Stomach smooth muscle (tissue), 2 donors: ENCODE measurements around the gene AS3MT.
"Not testable (repeated sequence)": the region's sequence is repeated elsewhere in the genome, so short reads cannot be mapped to it uniquely, and the experiment has no call there.

Experiments used
- H3K27ac ChIP-seq: one replicate; pipeline ENCODE4 v1.7.0; 2013; ENCODE audit warnings: mild to moderate bottlenecking, low read length, inconsistent platforms
- H3K27me3 ChIP-seq, 2 donors: one replicate each; pipeline ENCODE4 v1.7.0; 2013; ENCODE audit warnings: low read length in 2 of 2; ENCODE audit not compliant: insufficient read depth in 2 of 2, control insufficient read depth in 1 of 2
- H3K36me3 ChIP-seq, 2 donors: one replicate each; pipeline ENCODE4 v1.7.0; 2013; ENCODE audit warnings: low read length in 2 of 2; ENCODE audit not compliant: control insufficient read depth in 2 of 2, insufficient read depth in 2 of 2
- H3K4me1 ChIP-seq: one replicate; pipeline ENCODE4 v1.7.0; 2013; ENCODE audit warnings: low read length; ENCODE audit not compliant: control insufficient read depth, insufficient read depth
- H3K4me3 ChIP-seq, 2 donors: one replicate each; pipeline ENCODE4 v1.7.0; 2013; ENCODE audit warnings: low read length in 2 of 2
- H3K9ac ChIP-seq, 2 donors: one replicate each; pipeline ENCODE4 v1.7.0; 2013; ENCODE audit warnings: low read length in 2 of 2, mild to moderate bottlenecking in 1 of 2
- H3K9me3 ChIP-seq, 2 donors: one replicate each; pipeline ENCODE4 v1.7.0; 2013; ENCODE audit warnings: low read length in 2 of 2; ENCODE audit not compliant: control insufficient read depth in 2 of 2
- donor health status: healthy.
- donor health status: Pancreatic carcinoma.

Gene AS3MT

DNA sequence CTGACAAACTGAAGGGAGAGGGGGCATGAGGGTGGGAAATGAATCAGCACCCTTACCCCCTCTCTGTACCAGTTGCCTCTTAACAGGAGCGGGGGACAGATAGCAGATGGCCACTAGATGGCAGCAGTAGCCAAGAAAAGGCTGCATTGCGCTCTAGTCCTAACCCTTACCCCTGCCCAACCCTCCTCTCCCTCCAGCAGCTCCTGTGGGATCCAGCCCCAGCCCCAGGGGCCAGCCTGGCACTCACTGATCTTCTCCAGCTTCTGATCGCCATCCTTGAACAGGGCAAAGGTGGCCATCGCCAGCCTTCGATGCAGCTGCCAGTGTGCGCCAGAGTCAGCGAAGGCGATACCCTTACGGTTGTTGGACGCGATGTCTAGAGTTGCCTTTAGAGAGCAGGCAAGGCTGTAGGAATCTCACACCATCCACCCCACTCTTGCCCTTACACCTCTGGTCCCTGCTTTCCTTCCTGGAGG lies 34.2 kb upstream of the AS3MT start:
- peak overlapping the region in 1 of 2 donors; percentile 35 for H3K4me3 ChIP-seq
- peaks cover 9% of the 10 kb centered on the region for H3K4me1 ChIP-seq
- peak overlapping the region in 1 of 2 donors; percentile 42 for H3K9ac ChIP-seq
- H3K27ac ChIP-seq, result no peak overlapping the region
- H3K36me3 ChIP-seq, result no peaks in the 10 kb centered on the region
- peaks cover 2 to 4% of the 10 kb centered on the region in 2 donors for H3K9me3 ChIP-seq
- H3K27me3 ChIP-seq, result peaks cover 0 to 3% of the 10 kb centered on the region in 2 donors

DNA sequence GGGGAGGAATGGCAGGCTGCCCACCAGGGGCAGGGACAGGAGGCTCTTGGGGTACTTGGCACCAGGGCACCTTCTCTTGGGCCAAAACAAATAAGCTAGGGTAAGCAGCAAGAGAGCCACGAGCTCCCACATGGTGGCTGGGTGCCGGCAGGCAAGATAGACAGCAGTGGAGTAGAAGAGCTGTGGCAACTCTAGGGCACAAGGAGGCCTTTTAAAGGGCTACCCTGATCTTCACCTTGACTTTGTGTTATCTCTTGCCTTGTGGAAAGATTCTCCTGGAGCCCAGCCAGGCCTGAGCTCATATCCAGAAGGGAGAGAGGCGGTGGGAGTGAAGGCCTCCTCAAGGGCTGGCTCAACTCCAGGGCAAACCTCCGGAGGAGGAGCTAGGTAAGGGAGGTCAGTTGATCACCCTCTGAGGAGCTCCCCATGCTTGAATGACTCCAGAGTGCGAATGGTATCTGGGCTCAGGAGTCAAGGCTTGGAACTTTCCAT lies 32.0 kb upstream of the AS3MT start, which contains the start of gene CYP17A1:
TSS of gene CYP17A1 (minus strand) at position 184 of the 492 bp plus-strand sequence. CDS start at position 132, 52 bp downstream.
- no peak within 1 kb of the TSS for H3K9ac ChIP-seq
- peaks cover 2 to 4% of the 10 kb centered on the region in 2 donors for H3K9me3 ChIP-seq
- no peak within 1 kb of the TSS for H3K27ac ChIP-seq
- no peak within 1 kb of the TSS for H3K4me3 ChIP-seq
- H3K4me1 ChIP-seq, result peaks cover 9% of the 10 kb centered on the region
- no peaks in the 10 kb centered on the region for H3K36me3 ChIP-seq
- peaks cover 0 to 3% of the 10 kb centered on the region in 2 donors for H3K27me3 ChIP-seq

- not testable (repeated sequence) for H3K27me3 ChIP-seq, H3K9ac ChIP-seq, H3K4me1 ChIP-seq
These were observed 30.9 kb upstream of the AS3MT start for GRCh38 chr10:102838276-102838927.

DNA sequence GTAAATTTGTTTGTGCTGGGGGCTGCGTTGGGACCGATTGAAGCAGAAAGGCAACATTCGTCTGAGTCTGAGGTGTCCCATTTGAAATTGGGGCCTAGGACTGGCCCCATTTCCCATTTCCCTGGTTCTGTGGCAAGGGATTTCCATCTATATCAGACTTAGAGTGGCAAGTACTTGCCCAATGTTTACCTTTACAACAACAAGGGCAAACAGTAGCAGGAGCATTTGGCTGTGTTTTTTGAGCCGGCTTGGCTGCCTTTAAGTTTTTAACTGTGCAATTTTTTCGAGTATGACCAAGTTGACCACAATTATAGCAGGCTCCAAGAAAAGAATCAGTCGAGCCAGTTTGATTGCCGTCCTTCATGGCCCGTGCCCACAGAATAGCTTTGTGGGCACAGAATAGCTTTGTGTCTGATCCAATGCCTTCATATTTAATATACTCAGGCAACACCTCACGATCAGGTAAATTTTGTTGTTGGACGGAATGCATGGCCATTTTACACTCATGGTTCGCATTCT lies 27.4 kb upstream of the AS3MT start:
- no peaks in the 10 kb centered on the region for H3K4me1 ChIP-seq
- no peak overlapping the region for H3K27ac ChIP-seq
- H3K4me3 ChIP-seq, result no peak overlapping the region
- peaks cover 2 to 4% of the 10 kb centered on the region in 2 donors for H3K9me3 ChIP-seq
- no peak overlapping the region for H3K9ac ChIP-seq
- H3K36me3 ChIP-seq, result no peaks in the 10 kb centered on the region
- H3K27me3 ChIP-seq, result peaks cover 0 to 3% of the 10 kb centered on the region in 2 donors

More at GRCh38 chr10:102838276-102838927, 30.9 kb upstream of the AS3MT start:
- H3K36me3 ChIP-seq, H3K27ac ChIP-seq, H3K4me3 ChIP-seq, H3K9me3 ChIP-seq: not testable (repeated sequence)

- H3K9ac ChIP-seq, H3K4me3 ChIP-seq, H3K27me3 ChIP-seq, H3K9me3 ChIP-seq, H3K36me3 ChIP-seq, H3K27ac ChIP-seq, H3K4me1 ChIP-seq: not testable (repeated sequence)
These were observed 26.1 kb upstream of the AS3MT start for GRCh38 chr10:102843139-102843538.

- not testable (repeated sequence) for H3K4me1 ChIP-seq, H3K9ac ChIP-seq, H3K27ac ChIP-seq, H3K9me3 ChIP-seq, H3K36me3 ChIP-seq, H3K27me3 ChIP-seq, H3K4me3 ChIP-seq
These were observed 25.0 kb upstream of the AS3MT start for GRCh38 chr10:102844190-102844776.

GRCh38 chr10:102845352-102845902 lies 23.8 kb upstream of the AS3MT start:
- no peaks in the 10 kb centered on the region for H3K36me3 ChIP-seq

GRCh38 chr10:102850025-102850518 lies 19.2 kb upstream of the AS3MT start:
- Histone ChIP-seq H3K4me1 (no peaks in the 10 kb centered on the region), H3K27me3 (no peaks in the 10 kb centered on the region), H3K4me3 (no peak overlapping the region), H3K27ac (no peak overlapping the region), H3K9me3 (no peaks in the 10 kb centered on the region), H3K9ac (no peak overlapping the region), H3K36me3 (no peaks in the 10 kb centered on the region)

More at GRCh38 chr10:102845352-102845902, 23.8 kb upstream of the AS3MT start:
- Histone ChIP-seq H3K4me3 (no peak overlapping the region), H3K9me3 (no peaks in the 10 kb centered on the region), H3K9ac (peak overlapping the region in 1 of 2 donors; percentile 13), H3K27me3 (peaks cover 0 to 3% of the 10 kb centered on the region in 2 donors), H3K27ac (no peak overlapping the region), H3K4me1 (no peaks in the 10 kb centered on the region)

DNA sequence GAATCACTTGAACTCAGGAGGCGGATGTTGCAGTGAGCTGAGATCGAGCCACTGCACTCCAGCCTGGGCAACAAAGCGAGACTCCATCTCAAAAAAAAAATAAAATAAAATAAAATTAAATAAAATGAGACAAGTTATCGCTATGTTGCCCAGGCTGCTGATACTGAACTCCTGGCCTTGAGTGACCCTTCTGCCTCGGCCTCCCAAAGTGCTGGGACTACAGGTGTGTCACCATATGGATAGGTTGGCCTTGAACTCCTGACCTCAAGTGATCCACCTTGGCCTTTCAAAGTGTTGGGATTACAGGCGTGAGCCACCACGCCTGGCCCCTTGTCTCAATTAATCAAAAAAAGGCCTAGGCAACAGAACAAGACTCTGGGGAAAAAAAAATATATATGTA lies 16.0 kb upstream of the AS3MT start:
- H3K27me3 ChIP-seq, H3K4me1 ChIP-seq, H3K4me3 ChIP-seq, H3K9me3 ChIP-seq, H3K27ac ChIP-seq, H3K36me3 ChIP-seq, H3K9ac ChIP-seq: not testable (repeated sequence)

DNA sequence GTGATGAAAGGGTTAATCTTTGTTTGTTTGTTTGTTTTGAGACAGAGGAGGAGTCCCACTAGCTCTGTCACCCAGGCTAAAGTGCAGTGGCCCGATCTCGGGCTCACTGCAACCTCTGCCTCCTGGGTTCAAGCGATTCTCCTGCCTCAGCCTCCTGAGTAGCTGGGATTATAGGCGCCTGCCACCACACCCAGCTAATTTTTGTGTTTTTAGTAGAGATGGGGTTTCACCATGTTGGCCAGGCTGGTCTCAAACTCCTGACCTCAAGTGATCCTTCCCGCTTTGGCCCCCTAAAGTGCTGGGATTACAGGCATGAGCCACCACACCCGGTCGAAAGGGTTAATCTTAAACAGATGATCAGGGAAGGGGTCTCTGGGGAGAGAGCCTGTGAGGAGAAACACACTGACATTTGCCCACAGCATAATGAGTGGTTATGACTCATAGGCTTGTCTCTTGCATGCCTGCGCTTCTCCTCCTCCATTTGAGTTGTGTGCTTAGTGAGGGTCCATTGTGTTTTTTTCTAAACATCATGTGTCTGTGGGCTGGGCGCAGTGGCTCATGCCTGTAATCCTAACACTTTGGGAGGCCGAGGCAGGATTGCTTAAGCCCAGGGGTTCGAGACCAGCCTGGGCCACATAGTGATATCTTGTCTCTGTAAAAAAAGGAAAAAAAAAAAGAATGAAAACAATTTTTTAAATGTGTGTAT lies 13.4 kb upstream of the AS3MT start:
- not testable (repeated sequence) for H3K36me3 ChIP-seq, H3K4me1 ChIP-seq, H3K9ac ChIP-seq, H3K27ac ChIP-seq, H3K4me3 ChIP-seq, H3K27me3 ChIP-seq, H3K9me3 ChIP-seq
